HL-60/S4 treated with phorbol 12-myristate 13-acetate at 8.2 ng/mL for 4 days and 3 days (cell line): ENCODE measurements around the gene NAPSA.

Experiments used
- in situ Hi-C: fragments of 300-500 bp; cut with MboI; formaldehyde crosslinking; loops from 2 replicates; pipeline ENCODE4 v1.15.0; 2022; ENCODE audit warnings: low sequenced_read_pairs

NAPSA gene

DNA sequence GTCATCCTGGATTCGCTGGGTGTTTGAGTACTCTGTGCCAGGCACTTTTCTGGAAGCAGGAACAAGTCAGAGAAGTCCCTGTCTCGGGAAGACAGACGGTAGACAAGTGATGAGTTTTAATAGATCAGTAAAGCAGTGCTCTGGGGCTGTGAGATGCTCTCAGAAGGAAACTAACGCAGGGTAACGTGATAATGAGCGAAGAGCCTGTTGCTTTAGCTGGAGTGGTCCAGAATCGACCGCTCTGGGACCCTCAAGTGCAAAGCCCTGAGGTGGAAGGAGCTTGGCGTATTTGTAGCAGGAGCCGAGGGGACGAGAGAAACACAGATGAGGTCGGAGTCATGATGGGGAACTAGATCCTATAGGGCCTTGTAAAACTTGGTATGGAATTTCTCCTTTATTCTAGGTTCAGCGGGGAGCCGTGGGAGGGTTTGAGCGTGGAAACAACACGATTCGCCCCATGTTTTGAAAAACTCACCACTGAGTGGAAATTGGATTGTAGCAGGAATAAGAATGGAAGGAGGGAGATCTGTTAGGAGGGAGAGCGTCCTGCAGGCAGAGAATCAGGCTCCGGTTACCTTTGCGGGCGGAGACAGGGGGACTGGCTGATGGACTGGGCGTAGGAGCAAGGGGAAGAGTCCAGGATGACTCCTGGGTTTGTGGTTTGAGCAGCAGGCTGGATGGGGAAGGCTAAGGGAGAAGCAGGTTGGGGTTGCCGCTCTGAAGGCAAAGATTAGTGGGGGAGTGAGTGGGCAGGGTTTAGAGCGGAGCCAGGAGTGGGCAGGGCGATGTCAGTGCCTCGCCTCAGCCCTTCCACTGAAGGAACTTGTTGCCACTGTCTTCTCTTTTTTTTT lies 19.5 kb upstream of the NAPSA start:
- in situ Hi-C loops: no loop called here

DNA sequence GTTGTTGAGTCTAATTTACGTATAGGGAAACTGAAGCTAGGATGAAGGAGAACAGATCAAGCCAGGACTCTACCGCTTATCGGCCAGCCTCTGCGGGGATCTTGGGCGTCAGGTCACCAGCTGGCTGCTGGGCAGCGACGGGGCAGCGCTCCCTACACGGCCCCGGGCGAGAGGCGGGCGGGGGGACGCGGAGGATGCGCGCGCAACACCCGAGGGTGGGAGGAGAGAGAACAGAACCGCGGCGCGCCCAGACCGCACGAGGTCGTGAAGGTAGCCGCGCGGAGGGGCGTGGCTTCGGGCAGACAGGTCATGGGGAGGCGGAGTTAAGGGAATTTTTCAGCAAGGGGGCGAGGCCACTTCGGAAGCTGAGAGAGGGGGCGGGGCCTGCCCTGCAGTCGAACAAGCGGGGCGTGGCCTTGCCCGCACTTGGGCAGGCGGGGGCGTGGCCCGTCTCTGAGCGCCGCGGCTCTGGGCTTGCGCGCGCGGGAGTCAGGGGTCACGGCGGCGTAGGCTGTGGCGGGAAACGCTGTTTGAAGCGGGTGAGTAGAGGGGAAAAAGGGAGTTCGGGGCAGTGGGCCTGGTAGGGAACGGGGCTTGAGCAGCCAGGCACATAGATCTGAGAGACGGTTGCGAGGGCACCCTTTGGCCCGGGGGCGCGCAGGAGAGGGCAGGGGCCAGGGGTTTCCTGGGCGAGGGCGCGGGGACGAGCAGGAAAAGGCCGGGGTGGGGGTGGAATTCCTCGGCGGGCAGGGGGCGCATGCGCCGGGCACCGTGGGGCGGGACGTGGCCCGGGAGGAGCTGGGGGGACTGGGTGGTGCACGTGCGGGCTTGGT lies 18.6 kb upstream of the NAPSA start, which contains the start of gene POLD1:
Gene POLD1, plus strand, starts transcription at position 496 of the 833 bp plus-strand sequence. CDS start 14,505 bp downstream, outside the sequence.
- in situ Hi-C loops: no loop called here

DNA sequence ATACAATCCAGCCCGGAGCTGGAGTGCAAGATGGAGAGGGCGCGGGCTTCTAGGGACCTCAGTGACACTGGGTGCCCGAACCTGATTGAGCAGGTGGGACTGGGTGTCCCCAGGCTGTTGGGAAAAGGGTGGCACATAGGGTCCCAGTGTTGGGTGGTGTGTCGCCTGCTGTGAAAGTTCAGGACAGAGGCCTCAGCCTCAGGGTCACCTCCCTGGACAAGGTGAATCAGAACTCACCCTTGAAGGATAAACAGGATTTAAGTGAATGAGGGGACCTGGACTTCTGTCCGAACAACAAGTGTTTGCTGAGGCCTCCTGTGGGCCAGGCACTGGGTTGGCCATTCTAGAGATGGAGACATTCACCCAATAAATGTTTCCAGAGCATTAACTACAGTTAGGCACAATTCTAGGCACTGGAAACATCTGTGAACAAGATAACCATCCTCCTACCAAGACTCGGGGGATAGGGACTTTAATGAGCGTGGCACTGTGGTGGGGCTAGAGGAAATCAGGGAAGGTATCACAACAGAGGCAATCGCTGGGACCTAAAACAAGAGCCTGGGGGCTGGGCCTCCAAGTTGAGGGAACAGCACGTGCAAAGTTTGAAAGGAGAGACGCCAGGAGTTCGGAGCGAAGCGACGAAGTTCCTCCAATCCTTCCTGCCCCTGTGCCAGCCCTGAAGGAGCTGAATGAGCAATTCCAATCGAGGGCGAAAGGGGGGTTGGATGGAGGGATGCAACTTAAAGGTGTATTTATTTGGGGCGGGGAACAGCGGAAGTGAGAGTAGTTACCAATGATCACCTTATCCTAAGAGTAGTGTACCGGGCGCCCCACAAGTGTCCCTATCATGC lies 17.8 kb upstream of the NAPSA start:
- in situ Hi-C loops: no loop called here

- in situ Hi-C loops: no loop called here
Measured at GRCh38 chr19:50381881-50382729, 16.7 kb upstream of the NAPSA start.

- in situ Hi-C loops: no loop called here
Measured at GRCh38 chr19:50380751-50381151, 15.3 kb upstream of the NAPSA start.

DNA sequence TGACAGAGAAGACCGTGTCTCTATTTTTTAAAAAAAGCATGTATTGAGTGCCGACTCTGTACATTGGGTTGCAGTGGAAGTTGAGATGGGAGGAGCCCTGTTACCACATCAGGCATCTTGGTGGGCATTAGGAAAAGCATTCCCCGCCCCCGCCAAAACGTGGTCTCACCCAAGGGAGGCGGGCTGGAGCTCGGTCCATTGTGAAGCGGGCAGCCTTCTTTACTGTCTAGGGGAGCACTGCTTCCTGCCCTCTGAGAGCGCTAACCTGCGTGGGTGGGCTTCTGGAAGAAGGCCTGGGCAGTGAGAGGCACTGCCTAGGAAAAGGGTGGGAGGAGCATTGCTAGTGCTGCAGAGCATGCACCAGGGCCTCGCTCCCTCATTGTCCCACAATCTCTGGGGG lies 14.7 kb upstream of the NAPSA start:
- in situ Hi-C loops: no loop called here

DNA sequence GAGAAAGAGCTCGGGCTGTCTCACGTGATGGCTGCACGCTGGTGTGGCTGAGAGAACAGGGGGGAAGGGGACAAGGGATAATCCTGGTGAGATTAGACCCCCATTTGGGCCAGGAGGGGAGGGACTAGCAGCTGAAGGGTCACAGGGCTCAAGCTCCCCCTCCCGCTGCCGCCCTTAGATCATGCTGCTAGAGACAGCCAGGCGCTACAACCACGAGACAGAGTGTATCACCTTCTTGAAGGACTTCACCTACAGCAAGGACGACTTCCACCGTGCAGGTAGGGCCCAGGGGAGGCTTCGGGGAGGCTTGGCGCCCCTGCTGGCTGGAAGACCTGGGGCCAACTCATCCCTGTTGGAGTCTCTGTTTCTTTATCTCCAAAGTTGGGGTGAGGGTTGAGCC lies 14.2 kb upstream of the NAPSA start:
- in situ Hi-C loops: no loop called here

DNA sequence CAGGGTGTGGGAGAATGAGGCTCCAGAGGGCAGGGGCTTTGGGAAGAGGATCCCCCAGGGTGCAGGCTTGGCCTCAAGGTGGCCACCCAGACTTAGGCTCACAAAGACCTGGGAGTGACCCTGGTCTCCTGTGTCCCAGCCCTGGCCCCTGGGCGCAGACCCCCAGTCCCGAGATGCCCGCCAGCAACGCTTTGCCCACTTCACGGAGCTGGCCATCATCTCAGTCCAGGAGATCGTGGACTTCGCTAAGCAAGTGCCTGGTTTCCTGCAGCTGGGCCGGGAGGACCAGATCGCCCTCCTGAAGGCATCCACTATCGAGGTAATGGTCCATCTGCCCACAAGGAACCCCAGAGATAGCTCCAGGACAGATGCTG lies 13.4 kb upstream of the NAPSA start:
- in situ Hi-C loops: no loop called here

GRCh38 chr19:50378169-50378862 lies 12.9 kb upstream of the NAPSA start:
- in situ Hi-C loops: no loop called here

GRCh38 chr19:50377517-50377916 lies 12.1 kb upstream of the NAPSA start:
- in situ Hi-C loops: no loop called here

DNA sequence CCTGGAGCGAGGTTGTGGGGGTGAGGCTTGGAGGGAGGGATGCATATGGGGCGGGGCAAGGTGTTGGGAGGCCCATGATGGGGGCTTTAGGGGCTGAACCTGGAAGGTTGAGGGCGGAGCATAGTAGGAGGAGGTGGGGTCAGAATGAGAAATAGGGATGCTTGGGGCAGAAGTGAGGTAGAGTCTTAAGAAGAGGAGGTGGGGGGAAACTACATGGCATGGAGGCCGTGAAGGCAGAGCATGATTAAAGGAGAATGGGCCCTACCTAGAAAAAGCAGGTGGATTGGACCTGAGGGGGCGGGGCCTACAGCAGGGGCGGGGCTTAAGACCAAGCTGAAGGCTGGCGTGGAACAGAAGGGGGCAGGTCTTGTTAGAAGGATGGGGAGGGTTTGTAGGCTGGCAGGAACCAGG lies 11.6 kb upstream of the NAPSA start:
- in situ Hi-C loops: no loop called here

DNA sequence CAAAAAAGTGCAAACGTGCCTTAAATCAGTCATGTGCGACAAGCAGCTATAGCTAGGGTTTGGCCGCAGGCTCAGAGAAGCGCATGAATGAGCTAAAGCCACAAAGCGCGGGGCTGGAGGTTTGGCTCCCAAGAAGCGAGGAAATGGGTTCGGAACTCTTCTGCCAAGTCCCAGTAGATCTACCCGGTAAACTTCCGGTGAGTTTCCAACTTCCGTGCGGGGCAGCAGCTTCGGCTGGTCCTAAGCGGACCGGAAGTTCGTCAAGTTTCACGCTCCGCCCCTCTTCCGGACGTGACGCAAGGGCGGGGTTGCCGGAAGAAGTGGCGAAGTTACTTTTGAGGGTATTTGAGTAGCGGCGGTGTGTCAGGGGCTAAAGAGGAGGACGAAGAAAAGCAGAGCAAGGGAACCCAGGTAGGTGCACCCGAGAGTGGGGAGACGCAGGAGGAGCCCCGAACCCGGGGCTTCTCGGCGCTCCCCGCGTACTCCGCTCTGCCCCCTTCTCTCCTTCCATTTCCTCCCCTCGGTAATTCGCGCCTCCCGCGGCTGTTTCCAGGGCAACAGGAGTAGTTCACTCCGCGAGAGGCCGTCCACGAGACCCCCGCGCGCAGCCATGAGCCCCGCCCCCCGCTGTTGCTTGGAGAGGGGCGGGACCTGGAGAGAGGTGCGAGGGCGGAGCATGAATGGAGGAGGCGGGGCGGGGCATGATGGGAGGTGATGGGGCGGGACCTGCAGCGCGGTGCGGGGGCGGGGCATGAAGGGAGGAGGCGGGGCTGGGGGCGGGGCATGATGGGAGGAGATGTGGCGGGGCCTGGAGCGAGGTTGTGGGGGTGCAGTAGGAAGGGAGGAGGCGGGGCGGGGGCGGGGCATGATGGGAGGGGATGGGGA lies 11.0 kb upstream of the NAPSA start, which contains the start of gene NR1H2:
Gene NR1H2, plus strand, starts transcription at position 292 of the 885 bp plus-strand sequence. CDS start 1,149 bp downstream, outside the sequence.
- in situ Hi-C loops: no loop called here

DNA sequence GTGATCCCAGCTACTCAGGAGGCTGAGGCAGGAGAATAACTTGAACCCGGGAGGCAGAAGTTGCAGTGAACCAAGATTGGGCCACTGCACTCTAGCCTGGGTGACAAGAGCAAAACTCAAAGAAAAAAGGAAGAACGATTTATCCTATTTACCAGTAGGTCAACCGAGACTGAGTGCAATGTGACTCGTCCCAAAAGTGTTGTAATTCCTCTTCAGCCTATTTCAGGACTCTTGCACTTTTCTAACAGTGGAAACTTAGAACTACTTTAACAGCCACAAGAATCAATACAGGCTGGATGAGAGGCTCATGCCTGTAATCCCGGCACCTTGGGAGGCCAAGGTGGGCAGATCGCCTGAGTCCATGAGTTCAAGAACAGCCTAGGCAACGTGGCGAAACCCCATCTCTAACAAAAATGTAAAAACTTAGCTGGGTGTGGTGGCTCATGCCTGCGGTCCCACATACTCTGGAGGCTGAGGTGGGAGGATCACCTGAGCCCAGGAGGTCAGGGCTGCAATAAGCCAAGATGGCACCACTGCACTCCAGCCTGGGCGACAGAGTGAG lies 6.6 kb upstream of the NAPSA start:
- in situ Hi-C loops: loop anchor here (25.0 kb wide), 1 partner anchor 415 kb away; the partner anchor contains the start of gene ACP4

GRCh38 chr19:50368649-50369570 lies 3.5 kb upstream of the NAPSA start:
- in situ Hi-C loops: loop anchor here (10.0 to 25.0 kb wide), 2 partner anchors 96 to 418 kb away; partner anchors contain the start of gene ACP4

- in situ Hi-C loops: loop anchor here (10.0 to 25.0 kb wide), 2 partner anchors 102 to 424 kb away; partner anchors contain the start of gene ACP4
Measured at GRCh38 chr19:50362656-50363424, 2.6 kb downstream of the NAPSA start.

DNA sequence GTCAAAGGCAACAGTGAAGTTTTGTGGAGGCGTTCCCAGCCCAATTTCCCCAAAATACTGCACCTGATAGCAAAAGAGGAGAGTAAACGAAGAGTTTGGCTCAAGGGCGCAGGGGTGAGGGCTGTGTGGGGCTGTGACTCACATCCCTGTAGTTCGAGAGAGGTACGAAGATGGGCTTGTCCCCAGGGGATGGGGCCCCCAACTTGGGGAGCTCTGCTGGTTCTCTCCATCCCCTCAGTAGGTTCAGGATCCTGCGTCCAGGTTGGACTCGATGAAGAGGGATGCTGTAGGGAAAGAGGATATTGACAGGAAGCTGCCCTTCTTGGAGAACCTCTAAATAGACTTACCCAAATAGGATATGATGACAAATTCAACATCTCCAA lies 3.4 kb downstream of the NAPSA start:
- in situ Hi-C loops: loop anchor here (10.0 to 25.0 kb wide), 2 partner anchors 103 to 425 kb away; partner anchors contain the start of gene ACP4
